GM19240 (cell line): Measurements from ENCODE around the gene ADAM17.
"Not testable (repeated sequence)": the region's sequence is repeated elsewhere in the genome, so short reads cannot be mapped to it uniquely, and the experiment has no call there.

Experiments
- DNase-seq: peaks from one replicate; pipeline ENCODE4 v3.0.0; 2011; ENCODE audit warnings: low spot score; ENCODE audit not compliant: insufficient read length

ADAM17 gene

GRCh38 chr2:9555297-9556120 is at the start of gene ADAM17:
ADAM17 (minus strand) TSS chr2:9555830; CDS start chr2:9555605, 225 bp downstream.
- DNase-seq, result peak; percentile 77

- no peak for DNase-seq
Observed at GRCh38 chr2:9602412-9602811, 46.8 kb upstream of the ADAM17 start.

- no peak for DNase-seq
Observed at GRCh38 chr2:9601397-9601796, 45.8 kb upstream of the ADAM17 start.

- DNase-seq, result no peak
Observed at GRCh38 chr2:9599430-9599829, 43.8 kb upstream of the ADAM17 start.

DNA sequence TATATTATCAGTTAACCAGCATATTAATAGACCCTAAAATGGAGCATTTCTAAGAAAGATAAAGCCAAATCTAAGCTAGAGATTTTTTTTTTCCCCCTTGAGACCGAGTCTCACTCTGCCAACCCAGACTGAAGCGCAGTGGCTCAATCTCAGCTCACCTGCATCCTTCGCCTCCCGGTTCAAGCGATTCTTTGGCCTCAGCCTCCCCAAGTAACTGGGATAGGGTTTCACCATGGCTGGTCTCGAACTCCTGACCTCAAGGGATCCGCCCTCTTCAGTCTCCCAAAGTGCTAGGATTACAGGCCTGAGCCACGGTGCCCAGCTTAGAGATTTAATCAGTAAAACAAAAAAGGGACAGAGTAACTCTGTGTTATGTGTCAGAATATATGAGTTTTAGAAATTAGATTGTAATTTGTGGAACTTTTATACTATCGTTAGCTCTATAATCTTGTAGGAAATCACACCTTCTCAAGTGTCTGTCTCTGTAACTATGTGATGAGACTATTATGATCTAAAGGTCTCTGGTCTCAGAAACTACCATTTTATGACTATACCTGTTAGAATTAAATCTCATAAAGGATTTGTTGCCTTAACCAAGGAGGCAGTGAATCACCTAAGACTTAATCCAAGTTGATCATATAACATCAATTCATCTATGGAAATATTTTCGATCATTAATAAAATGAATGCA is 41.1 kb upstream of the ADAM17 start:
- no peak for DNase-seq

DNA sequence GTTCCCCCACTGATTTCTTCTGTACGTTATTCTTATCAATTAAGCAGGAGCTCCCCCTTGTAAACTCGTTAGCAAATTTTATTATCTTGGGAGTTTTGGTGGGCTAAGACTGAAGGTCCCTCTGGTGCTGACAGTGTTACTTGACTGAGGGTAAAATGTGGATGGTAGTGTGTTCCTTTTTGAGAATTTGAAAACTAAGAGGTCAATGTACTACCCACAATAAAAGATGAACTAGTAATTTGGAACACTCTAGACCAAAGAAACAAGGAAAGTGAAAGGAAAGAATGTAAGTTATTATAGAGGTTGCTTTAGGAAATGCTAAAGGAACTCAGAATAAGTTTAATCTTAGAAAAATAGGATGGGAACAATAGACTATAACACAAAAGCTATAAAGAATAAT is 40.1 kb upstream of the ADAM17 start:
- no peak for DNase-seq

- DNase-seq, result not testable (repeated sequence)
Observed at GRCh38 chr2:9595256-9595655, 39.6 kb upstream of the ADAM17 start.

DNA sequence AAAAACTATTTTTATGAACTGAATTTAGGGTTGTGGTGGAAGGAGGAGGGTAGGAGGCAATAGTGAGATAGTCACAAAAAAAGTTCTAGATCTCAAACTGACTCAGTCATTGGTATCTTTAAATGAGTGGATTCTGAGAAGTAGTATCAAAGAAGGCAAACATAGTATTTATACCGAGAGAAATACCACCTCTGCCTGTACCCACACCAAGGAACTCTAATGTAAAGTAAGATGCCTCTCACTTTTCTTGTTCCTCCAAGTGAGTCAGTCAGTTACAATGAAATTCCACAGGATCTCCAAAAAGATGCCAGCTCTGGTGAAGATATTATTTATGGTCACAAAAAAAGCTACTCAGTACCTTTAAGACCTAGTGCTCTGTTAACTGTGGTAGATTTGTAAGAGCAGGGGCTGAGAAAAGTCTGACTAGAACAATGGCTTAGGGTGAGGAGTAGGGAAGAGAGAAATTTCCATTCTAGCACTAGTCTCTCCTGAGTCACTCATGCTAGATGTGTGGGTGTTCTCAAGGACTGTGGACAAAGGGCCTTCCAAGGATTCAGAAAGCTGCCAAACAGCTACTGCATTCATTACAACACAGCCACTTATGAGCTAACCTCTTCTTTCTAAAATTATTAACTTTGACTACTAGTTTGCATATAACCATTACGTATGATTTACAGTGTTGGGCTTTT is 38.9 kb upstream of the ADAM17 start:
- no peak for DNase-seq

DNA sequence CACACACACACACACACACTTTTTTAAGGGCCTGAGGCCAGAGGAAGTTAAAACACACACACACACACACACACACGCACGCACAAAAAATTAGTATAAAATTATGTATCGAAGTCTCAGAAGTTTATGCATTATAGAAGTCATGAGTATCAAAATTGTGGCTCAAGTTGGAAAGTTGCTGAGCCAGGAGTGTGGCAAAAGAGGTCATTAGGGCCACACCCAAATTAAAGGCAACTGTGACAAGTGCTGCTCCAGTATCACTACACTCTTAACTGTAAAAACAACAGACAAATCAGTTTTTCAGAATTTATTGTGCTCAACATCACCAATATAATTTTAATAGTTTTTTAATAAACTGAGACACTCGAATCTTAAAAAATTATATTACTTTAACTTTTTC is 38.3 kb upstream of the ADAM17 start:
- DNase-seq, result no peak

DNA sequence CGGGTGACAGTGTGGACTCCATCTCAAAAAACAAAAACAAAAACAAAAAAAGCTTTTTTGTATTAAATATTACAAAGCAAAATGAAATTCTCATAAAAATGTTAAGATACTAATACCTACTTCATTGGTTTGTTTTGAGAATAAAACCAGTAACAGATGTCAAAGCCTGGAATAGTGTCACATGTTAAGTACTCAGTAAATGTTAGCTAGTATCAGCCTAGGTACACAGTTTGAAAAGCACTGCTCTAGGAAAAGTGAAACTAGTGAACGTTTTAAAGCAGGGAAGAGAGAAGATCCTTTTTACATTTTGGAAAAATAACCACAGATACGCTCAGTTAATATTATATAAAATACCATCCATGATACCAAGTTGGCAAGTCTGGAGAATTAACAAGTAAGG is 37.1 kb upstream of the ADAM17 start:
- DNase-seq, result no peak

- no peak for DNase-seq
Observed at GRCh38 chr2:9590641-9591040, 35.0 kb upstream of the ADAM17 start.

GRCh38 chr2:9586465-9586864 is 30.8 kb upstream of the ADAM17 start:
- DNase-seq, result no peak

DNA sequence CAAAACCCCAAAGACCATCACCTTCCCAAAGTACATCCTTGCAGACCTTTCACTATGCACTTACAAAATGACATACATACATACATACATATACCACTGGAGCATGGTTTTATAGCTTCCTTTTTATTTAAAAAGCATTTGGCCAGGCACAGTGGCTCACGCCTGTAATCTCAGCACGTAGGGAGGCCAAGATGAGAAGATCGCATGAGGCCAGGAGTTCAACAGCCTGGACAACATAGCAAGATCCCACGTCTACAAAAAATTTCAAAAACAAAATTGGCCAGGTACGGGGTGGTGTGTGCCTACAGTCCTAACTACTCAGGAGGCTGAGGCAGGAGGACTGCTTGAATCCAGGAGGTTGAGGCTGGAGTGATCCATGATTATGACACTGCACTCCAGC is 29.9 kb upstream of the ADAM17 start:
- DNase-seq, result no peak

GRCh38 chr2:9584902-9585301 is 29.3 kb upstream of the ADAM17 start:
- DNase-seq, result not testable (repeated sequence)

- no peak for DNase-seq
Observed at GRCh38 chr2:9582624-9583023, 27.0 kb upstream of the ADAM17 start.

- DNase-seq, result no peak
Observed at GRCh38 chr2:9578467-9579235, 23.0 kb upstream of the ADAM17 start.

- DNase-seq, result no peak
Observed at GRCh38 chr2:9574331-9574730, 18.7 kb upstream of the ADAM17 start.

GRCh38 chr2:9573840-9574239 is 18.2 kb upstream of the ADAM17 start:
- DNase-seq, result no peak

DNA sequence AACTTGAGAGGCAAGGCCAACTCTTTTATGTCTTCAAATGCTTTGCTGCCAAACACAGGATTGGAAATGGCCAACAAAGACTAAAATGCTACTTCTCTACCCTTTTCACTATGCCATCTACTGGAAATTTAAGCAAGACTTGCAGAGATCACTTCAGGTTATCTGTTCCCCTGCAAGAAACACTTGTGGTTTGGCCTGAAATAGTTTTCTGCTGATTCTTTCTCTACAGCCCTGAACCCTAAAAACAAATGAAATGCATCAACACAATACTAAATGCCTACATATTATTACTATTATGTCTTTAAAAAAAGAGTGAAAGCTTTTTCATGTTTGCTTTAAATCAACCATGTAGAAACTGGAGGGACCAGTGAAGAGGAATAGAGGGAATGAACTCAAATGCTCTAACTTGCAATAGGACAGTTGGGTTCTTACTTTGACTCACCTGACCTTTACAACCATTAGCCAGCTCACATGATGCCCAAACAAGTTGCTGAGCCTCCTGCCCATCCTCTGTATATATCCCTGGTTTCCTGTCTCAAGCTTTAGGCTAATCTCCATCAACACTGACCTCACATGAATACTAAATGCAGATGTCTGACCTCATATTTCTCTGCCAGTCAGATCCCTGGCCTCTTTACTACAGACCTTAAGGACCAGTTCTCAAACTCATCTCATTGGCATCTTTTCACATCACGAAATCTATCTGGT is 17.5 kb upstream of the ADAM17 start:
- DNase-seq, result no peak

GRCh38 chr2:9570182-9571060 is 14.8 kb upstream of the ADAM17 start:
- DNase-seq, result no peak
